K562 (cell line): ENCODE data around the gene TRPM4. TPM values are rescaled to one million over a fixed set of nuclear protein-coding genes. Genes with fewer than 3 reads are reported as not detected.

ENCODE experiments used
- ETV5 ChIP-seq: sonication (generic); formaldehyde crosslinking; IDR thresholded peaks from 2 replicates; pipeline ENCODE4 v1.4.0; 2020; ENCODE audit warnings: low read depth, mild to moderate bottlenecking, missing genetic modification reagents
- SAFB ChIP-seq: fragments of 200-400 bp; formaldehyde crosslinking; IDR thresholded peaks from 2 replicates; pipeline ENCODE4 v1.6.1; 2017; ENCODE audit warnings: low read depth, low read length, borderline replicate concordance
- XRCC5 ChIP-seq: fragments of 200-400 bp; formaldehyde crosslinking; IDR thresholded peaks from 2 replicates; pipeline ENCODE4 v1.6.1; 2017; ENCODE audit warnings: low read depth, mild to moderate bottlenecking, low read length
- ZBTB7A ChIP-seq: IDR thresholded peaks from 2 replicates; pipeline ENCODE4 v1.6.1; 2011; ENCODE audit warnings: low read depth, mild to moderate bottlenecking, low read length, moderate library complexity, borderline replicate concordance; ENCODE audit not compliant: control insufficient read depth
- ZFX ChIP-seq: sonication (generic); formaldehyde crosslinking; IDR thresholded peaks from 2 replicates; pipeline ENCODE4 v1.8.0; 2022; ENCODE audit warnings: mild to moderate bottlenecking, missing genetic modification reagents, moderate library complexity
- ZNF717 ChIP-seq: fragments of 250-450 bp; sonication (Bioruptor Pico); IDR thresholded peaks from 2 replicates; pipeline ENCODE4 v1.5.0; 2021
- polyA plus RNA-seq, 8 experiments: library from polyadenylated mRNA; depleted of rRNA in 4 of 8; stranded (reverse) in 5 of 8; unstranded in 3 of 8; fragments of >200 nt; fragmentation: Nextera tagmentation in 2 of 8; fragmentation: Illumina TruSeq in 1 of 8; extraction: Ambion mirVana in 2 of 8; extraction: Trizol in 1 of 8; gene quantifications; 2 replicates each; pipeline versions ENCODE4 v1.2.1 to v1.2.3, GENCODE V29; 2011 to 2014; ENCODE audit warnings: inconsistent platforms in 1 of 8, missing spikeins in 1 of 8
- total RNA-seq, 7 experiments: library from RNA; depleted of rRNA in 6 of 7; stranded (reverse); fragments of >200 nt in 6 of 7; fragmentation: Illumina TruSeq in 2 of 7; extraction: Trizol in 2 of 7; gene quantifications; 2 replicates each; pipeline versions ENCODE4 v1.2.1 to v1.2.3, GENCODE V29; 2011 to 2021; ENCODE audit warnings: low replicate concordance in 1 of 7
- TF ChIP-seq, protein P1 (sequence below), 2 experiments: fragments of 150-350 bp in 1 of 2; IDR thresholded peaks; 2 replicates each; pipeline ENCODE4 v1.6.1; 2012 to 2016; ENCODE audit warnings: low read depth in 2 of 2, low read length in 2 of 2, mild to moderate bottlenecking in 1 of 2, moderate library complexity in 1 of 2
- TF ChIP-seq, protein P2 (sequence below), 2 experiments: IDR thresholded peaks; 2 replicates each; pipeline ENCODE4 v1.6.1; 2011; ENCODE audit warnings: borderline replicate concordance in 1 of 2, control low read depth in 1 of 2, low read depth in 1 of 2, low read length in 1 of 2, mild to moderate bottlenecking in 1 of 2, mixed read lengths in 1 of 2, moderate library complexity in 1 of 2; ENCODE audit not compliant: insufficient read depth in 1 of 2, insufficient read length in 1 of 2, poor library complexity in 1 of 2, severe bottlenecking in 1 of 2; ENCODE audit errors: extremely low read depth in 1 of 2
- TF ChIP-seq, protein P3 (sequence below): fragments of 450-650 bp; IDR thresholded peaks from 2 replicates; pipeline ENCODE4 v1.6.1; 2017; ENCODE audit warnings: antibody characterized with exemption, mild to moderate bottlenecking
- TF ChIP-seq, protein P4 (sequence below): fragments of 450-650 bp; IDR thresholded peaks from 2 replicates; pipeline ENCODE4 v1.6.1; 2018; ENCODE audit not compliant: partially characterized antibody

Gene TRPM4
- total and polyA plus RNA-seq, 9 of the 15 experiments (the other 6 are each of a cell fraction or from before 2014, with no cell fraction given) = 6.5 to 45.4 (median 15.2) TPM

DNA sequence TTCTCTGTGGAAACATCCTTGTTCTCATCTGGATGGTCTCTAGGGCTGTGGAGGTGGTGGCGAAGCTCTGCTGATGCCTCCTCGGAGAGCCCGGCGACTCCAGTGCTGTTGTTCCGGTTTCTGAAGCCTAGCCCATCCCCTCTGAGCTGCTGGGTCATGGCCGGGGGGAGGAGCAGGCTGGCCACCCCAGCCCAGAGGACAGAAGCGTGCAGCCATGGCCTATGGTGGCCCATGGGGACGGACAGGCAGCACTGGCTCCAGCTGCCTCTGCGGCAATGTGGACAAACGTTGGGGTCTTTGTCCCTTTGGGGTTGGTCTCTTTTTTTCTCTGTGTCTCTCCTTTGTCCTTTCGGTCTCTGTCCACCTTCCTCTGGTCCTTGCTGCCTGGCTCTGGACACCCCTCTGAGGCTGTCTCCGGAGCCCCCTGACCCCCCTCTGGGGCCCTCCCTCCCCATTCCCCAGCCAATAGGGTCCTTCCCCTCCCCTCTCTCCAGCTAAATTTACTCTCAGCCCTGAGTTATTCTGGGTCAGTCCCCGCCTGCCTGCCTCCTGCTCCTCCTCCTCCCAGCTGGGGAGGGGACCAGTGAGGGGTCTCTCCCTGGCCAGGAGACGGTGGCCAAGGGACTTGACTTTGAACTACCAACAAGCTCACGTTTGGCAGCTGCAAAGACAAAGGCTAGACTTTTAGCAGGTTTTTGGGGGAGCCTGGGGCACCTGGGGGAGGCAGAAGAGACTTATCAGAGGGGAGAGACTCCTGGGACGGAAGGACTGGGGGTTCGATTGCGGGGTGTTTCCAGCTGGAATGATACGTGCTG is 2.4 kb upstream of the TRPM4 start, which contains the start of gene HRC (continued):
- TF ChIP-seq, protein P1, sequence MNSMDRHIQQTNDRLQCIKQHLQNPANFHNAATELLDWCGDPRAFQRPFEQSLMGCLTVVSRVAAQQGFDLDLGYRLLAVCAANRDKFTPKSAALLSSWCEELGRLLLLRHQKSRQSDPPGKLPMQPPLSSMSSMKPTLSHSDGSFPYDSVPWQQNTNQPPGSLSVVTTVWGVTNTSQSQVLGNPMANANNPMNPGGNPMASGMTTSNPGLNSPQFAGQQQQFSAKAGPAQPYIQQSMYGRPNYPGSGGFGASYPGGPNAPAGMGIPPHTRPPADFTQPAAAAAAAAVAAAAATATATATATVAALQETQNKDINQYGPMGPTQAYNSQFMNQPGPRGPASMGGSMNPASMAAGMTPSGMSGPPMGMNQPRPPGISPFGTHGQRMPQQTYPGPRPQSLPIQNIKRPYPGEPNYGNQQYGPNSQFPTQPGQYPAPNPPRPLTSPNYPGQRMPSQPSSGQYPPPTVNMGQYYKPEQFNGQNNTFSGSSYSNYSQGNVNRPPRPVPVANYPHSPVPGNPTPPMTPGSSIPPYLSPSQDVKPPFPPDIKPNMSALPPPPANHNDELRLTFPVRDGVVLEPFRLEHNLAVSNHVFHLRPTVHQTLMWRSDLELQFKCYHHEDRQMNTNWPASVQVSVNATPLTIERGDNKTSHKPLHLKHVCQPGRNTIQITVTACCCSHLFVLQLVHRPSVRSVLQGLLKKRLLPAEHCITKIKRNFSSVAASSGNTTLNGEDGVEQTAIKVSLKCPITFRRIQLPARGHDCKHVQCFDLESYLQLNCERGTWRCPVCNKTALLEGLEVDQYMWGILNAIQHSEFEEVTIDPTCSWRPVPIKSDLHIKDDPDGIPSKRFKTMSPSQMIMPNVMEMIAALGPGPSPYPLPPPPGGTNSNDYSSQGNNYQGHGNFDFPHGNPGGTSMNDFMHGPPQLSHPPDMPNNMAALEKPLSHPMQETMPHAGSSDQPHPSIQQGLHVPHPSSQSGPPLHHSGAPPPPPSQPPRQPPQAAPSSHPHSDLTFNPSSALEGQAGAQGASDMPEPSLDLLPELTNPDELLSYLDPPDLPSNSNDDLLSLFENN (IDR thresholded peaks at IDR 0.05; ENCODE audit: low read depth in 2 of 2, low read length in 2 of 2) = peak in 1 of 2 experiments; percentile 79; a peak in 2 of 4 replicates
- TF ChIP-seq ETV5 (CRISPR knock-in tag) (0 out of 2 replicates have a peak, but pooled peaks have one; percentile 19), XRCC5 (0 out of 2 replicates have a peak, but pooled peaks have one; percentile 11), SAFB (no peak), ZFX (CRISPR knock-in tag) (peak; percentile 68), ZNF717 (CRISPR knock-in tag) (no peak), ZBTB7A (peak; percentile 74)
- TF ChIP-seq, protein P2, sequence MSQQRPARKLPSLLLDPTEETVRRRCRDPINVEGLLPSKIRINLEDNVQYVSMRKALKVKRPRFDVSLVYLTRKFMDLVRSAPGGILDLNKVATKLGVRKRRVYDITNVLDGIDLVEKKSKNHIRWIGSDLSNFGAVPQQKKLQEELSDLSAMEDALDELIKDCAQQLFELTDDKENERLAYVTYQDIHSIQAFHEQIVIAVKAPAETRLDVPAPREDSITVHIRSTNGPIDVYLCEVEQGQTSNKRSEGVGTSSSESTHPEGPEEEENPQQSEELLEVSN (IDR thresholded peaks at IDR 0.05; ENCODE audit: borderline replicate concordance in 1 of 2, extremely low read depth in 1 of 2, insufficient read depth in 1 of 2, insufficient read length in 1 of 2, low read depth in 1 of 2, low read length in 1 of 2, poor library complexity in 1 of 2, severe bottlenecking in 1 of 2) = peak; percentile 21 to 45
- TF ChIP-seq, protein P3, sequence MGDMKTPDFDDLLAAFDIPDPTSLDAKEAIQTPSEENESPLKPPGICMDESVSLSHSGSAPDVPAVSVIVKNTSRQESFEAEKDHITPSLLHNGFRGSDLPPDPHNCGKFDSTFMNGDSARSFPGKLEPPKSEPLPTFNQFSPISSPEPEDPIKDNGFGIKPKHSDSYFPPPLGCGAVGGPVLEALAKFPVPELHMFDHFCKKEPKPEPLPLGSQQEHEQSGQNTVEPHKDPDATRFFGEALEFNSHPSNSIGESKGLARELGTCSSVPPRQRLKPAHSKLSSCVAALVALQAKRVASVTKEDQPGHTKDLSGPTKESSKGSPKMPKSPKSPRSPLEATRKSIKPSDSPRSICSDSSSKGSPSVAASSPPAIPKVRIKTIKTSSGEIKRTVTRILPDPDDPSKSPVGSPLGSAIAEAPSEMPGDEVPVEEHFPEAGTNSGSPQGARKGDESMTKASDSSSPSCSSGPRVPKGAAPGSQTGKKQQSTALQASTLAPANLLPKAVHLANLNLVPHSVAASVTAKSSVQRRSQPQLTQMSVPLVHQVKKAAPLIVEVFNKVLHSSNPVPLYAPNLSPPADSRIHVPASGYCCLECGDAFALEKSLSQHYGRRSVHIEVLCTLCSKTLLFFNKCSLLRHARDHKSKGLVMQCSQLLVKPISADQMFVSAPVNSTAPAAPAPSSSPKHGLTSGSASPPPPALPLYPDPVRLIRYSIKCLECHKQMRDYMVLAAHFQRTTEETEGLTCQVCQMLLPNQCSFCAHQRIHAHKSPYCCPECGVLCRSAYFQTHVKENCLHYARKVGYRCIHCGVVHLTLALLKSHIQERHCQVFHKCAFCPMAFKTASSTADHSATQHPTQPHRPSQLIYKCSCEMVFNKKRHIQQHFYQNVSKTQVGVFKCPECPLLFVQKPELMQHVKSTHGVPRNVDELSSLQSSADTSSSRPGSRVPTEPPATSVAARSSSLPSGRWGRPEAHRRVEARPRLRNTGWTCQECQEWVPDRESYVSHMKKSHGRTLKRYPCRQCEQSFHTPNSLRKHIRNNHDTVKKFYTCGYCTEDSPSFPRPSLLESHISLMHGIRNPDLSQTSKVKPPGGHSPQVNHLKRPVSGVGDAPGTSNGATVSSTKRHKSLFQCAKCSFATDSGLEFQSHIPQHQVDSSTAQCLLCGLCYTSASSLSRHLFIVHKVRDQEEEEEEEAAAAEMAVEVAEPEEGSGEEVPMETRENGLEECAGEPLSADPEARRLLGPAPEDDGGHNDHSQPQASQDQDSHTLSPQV = peak; percentile 17; the same call in 1 of the 2 replicates
- TF ChIP-seq, protein P4, sequence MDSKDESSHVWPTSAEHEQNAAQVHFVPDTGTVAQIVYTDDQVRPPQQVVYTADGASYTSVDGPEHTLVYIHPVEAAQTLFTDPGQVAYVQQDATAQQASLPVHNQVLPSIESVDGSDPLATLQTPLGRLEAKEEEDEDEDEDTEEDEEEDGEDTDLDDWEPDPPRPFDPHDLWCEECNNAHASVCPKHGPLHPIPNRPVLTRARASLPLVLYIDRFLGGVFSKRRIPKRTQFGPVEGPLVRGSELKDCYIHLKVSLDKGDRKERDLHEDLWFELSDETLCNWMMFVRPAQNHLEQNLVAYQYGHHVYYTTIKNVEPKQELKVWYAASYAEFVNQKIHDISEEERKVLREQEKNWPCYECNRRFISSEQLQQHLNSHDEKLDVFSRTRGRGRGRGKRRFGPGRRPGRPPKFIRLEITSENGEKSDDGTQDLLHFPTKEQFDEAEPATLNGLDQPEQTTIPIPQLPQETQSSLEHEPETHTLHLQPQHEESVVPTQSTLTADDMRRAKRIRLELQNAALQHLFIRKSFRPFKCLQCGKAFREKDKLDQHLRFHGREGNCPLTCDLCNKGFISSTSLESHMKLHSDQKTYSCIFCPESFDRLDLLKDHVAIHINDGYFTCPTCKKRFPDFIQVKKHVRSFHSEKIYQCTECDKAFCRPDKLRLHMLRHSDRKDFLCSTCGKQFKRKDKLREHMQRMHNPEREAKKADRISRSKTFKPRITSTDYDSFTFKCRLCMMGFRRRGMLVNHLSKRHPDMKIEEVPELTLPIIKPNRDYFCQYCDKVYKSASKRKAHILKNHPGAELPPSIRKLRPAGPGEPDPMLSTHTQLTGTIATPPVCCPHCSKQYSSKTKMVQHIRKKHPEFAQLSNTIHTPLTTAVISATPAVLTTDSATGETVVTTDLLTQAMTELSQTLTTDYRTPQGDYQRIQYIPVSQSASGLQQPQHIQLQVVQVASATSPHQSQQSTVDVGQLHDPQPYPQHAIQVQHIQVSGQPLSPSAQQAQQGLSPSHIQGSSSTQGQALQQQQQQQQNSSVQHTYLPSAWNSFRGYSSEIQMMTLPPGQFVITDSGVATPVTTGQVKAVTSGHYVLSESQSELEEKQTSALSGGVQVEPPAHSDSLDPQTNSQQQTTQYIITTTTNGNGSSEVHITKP = peak; percentile 82
